ENCODE results near the gene L1TD1. TPM values are rescaled to one million over a fixed set of nuclear protein-coding genes. Genes with fewer than 3 reads are reported as not detected.
"Not testable (repeated sequence)": the region's sequence is repeated elsewhere in the genome, so short reads cannot be mapped to it uniquely, and the experiment has no call there.

L1TD1 gene
- total RNA-seq, 1 donor from 2014 or later = under 0.01 TPM

- no peak for DNase-seq (ENCODE audit: low read depth)
These were observed 12.5 kb downstream of the L1TD1 start for GRCh38 chr1:62207187-62207586.

GRCh38 chr1:62208087-62208486 is 13.4 kb downstream of the L1TD1 start:
- DNase-seq (ENCODE audit: low read depth) = no peak

GRCh38 chr1:62208970-62209369 is 14.3 kb downstream of the L1TD1 start:
- no peak for DNase-seq (ENCODE audit: low read depth)

- DNase-seq (ENCODE audit: low read depth) = peak; percentile 6
These were observed 15.4 kb downstream of the L1TD1 start for GRCh38 chr1:62209931-62210595.

DNA sequence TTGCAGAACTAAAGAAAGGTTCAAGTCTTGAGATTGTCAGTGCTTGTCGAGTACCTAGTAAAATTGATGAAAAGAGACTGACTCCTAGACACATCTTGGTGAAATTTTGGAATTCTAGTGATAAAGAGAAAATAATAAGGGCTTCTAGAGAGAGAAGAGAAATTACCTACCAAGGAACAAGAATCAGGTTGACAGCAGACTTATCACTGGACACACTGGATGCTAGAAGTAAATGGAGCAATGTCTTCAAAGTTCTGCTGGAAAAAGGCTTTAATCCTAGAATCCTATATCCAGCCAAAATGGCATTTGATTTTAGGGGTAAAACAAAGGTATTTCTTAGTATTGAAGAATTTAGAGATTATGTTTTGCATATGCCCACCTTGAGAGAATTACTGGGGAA is 16.3 kb downstream of the L1TD1 start:
- DNase-seq (ENCODE audit: low read depth) = peak; percentile 6

GRCh38 chr1:62212411-62212810 is 17.8 kb downstream of the L1TD1 start:
- no peak for DNase-seq (ENCODE audit: low read depth)

DNA sequence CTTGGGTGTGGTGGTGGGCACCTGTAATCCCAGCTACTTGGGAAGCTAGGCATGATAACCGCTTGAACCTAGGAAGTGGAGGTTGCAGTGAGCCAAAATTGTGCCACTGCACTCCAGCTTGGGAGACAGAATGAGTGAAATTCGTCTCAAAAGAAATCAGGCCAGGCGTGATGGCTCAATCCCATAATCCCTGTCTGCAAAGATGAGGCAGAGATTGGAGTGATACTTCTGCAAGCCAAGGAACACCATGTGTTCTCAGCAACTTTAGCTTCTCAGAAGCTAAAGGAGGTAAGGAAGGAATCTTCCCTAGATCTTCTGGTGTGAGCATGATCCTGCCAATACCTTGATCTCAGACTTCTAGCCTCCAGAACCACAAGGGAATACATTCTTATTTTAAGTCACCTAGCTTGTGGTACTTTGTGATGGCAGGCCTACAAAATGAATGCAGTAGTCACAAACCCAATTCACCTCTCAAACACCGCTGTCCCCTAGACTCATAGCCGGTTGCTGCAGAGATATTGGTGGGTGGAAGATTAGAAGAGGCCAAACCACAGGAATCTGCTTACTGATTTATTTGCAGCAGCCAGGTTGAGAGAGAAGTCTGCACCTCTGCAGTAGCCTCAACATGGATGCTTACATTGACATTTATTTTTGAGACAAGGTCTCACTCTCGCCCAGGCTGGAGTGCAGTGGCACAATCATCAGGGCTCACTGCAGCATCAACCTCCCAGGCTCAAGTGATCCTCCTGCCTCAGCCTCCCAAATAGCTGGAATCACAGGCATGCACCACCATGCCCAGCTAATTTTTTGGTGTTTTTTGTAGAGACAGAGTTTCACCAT is 18.6 kb downstream of the L1TD1 start:
- DNase-seq (ENCODE audit: low read depth) = no peak

- no peak for DNase-seq (ENCODE audit: low read depth)
These were observed 24.0 kb downstream of the L1TD1 start for GRCh38 chr1:62218604-62219003.

- not testable (repeated sequence) for DNase-seq (ENCODE audit: low read depth)
These were observed 25.8 kb downstream of the L1TD1 start for GRCh38 chr1:62220456-62220855.

GRCh38 chr1:62221171-62221570 is 26.5 kb downstream of the L1TD1 start:
- no peak for DNase-seq (ENCODE audit: low read depth)

DNA sequence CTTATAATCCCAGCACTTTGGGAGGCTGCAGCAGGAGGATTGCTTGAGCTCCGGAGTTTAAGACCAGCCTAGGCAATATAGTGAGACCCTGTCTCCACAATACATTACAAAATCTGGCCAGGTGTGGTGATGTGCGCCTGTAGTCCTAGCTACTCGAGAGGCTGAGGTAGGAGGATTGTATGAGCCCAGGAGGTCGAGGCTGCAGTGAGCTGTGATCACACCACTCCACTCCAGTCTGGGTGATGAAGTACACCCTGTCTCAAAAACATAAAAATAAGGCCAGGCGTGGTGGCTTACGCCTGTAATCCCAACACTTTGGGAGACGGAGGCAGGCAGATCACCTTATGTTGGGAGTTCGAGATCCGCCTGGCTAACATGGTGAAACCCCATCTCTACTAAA is 27.7 kb downstream of the L1TD1 start:
- DNase-seq (ENCODE audit: low read depth) = no peak

DNA sequence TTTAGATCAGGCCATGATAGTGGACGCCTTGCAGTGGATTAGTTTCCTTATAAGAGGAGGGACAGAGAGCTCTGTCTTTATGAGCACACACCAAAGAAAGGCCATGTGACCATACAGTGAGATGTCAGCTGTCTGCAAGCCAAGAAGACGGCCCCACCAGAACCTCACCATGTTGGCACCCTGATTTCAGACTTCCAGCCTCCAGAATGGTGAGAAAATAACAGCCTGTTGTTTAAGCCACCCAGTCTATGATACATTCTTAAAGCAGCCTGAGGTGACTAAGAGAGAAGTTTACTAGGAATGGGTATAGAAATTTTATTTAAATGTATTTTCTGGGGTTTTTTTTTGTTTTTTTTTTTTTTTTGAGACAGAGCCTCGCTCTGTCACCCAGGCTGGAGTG is 29.5 kb downstream of the L1TD1 start:
- no peak for DNase-seq (ENCODE audit: low read depth)

GRCh38 chr1:62227496-62227895 is 32.8 kb downstream of the L1TD1 start:
- DNase-seq (ENCODE audit: low read depth) = no peak

DNA sequence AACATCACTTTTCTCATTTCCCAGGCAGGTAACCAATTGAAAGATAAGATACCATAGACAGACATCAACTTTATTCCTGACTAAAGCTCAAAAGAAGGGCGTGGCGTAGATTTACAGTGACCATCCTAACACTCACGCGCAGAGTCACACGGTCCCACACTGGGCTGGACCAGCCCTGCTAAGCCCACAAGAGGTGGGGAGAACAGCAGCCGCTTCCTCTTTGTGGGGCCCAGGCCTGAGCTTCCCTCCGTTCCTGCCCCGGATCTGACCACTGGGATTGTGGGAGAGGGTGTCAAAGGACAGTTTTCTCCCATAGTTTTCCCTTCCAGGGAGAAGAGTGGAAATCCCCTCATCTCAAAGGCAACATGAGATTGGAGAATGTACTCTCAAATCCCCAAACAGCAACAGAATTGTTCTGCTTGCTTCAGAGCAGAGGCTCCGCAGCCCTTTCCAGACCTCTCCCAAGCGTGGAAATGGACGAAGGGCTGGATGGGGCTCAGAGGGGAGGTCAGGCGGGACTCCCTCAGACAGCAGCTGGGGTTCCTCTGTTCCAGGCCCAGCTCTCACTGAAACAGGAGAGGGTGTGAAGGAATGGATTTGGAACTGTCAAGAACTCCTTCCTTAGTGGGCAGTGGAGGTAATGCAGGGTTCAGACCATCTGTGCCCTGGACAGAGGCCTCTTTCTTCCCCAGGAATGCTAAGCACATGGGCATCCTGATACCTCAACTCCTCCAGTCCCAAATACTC is 33.7 kb downstream of the L1TD1 start:
- DNase-seq (ENCODE audit: low read depth) = no peak

GRCh38 chr1:62228883-62229187 is 34.2 kb downstream of the L1TD1 start:
- DNase-seq (ENCODE audit: low read depth) = no peak

- DNase-seq (ENCODE audit: low read depth) = no peak
These were observed 34.8 kb downstream of the L1TD1 start for GRCh38 chr1:62229468-62229867.

GRCh38 chr1:62229932-62230331 is 35.3 kb downstream of the L1TD1 start:
- DNase-seq (ENCODE audit: low read depth) = no peak

DNA sequence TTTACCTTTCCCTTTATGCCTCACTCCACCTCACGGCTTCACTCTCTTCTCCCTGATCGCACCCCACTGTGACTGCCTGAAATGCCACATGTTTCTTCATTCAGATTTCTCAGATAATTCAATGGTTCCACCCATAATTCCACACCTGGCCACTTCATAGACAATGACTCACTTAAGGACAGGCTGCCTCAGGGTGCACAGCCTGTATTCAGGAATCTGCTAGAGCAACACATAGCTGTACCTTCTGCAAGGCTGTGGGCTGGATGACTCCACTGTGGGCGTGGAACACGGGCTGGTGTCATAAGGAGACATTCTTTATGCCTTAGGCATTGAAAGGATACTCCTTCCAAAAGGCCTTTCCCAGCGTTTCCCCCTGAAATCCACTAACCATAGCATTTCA is 36.1 kb downstream of the L1TD1 start:
- DNase-seq (ENCODE audit: low read depth) = peak; percentile 89

DNA sequence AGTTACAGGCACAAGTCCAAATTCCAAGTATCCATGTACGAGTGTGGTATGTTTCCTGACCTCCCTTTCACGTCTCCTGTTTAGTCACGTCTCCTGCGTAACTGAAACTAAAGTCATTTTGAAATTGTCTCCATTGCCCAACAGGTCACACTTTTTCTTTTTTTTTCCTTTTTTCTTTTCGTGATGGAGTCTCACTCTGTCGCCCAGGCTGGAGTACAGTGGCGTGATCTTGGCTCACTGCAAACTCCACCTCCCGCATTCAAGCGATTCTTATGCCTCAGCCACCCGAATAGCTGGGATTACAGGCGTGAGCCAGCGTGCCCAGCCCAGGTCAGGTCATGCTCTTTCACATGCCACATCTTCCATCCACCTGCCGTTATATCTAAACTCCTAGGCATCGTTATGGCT is 38.2 kb downstream of the L1TD1 start:
- no peak for DNase-seq (ENCODE audit: low read depth)

- DNase-seq (ENCODE audit: low read depth) = no peak
These were observed 39.3 kb downstream of the L1TD1 start for GRCh38 chr1:62233926-62234450.

- DNase-seq (ENCODE audit: low read depth) = no peak
These were observed 40.0 kb downstream of the L1TD1 start for GRCh38 chr1:62234688-62235087.

DNA sequence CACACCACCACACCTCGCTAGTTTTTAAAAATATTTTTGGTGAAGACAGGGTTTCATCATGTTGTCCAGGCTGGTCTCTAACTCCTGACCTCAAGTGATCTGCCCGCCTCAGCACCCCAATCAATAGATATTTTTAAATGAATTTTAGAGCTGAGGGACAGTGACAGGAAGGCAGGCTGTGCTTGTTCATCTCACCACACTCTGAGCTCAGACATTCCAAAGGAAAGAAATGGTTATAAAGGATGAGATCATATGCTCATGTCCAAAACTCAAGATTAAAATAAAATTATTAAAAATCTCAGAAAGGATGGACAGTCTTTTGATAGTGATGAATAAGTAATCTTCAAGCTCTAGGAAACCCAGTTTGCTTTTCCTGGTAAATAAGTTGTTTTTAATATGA is 40.9 kb downstream of the L1TD1 start:
- DNase-seq (ENCODE audit: low read depth) = no peak

DNA sequence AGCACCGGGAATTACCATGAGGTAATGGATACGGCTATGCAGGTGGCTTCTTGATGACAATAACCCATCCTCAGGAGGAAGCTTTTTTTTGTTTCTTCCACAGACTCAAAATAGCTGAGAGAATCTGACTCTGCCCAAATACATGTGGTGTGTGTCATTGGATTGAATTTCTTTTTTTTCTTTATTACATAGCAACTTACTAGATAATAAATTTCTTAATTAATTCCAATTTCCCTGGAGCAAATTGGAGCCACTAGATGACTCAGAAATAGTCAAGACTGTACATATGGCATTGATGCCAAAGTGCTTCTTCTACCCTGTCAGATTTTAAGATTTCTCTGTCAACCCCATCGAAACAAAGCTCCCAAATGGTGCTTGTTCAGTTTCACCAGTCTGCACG is 42.7 kb downstream of the L1TD1 start:
- DNase-seq (ENCODE audit: low read depth) = no peak
